GM19238 (cell line): ENCODE results near the gene LRRC17.
"Not testable (repeated sequence)": the region's sequence is repeated elsewhere in the genome, so short reads cannot be mapped to it uniquely, and the experiment has no call there.

Experiments
- DNase-seq: peaks from one replicate; pipeline ENCODE4 v3.0.0; 2011; ENCODE audit warnings: low spot score; ENCODE audit not compliant: insufficient read length

The LRRC17 gene

DNA sequence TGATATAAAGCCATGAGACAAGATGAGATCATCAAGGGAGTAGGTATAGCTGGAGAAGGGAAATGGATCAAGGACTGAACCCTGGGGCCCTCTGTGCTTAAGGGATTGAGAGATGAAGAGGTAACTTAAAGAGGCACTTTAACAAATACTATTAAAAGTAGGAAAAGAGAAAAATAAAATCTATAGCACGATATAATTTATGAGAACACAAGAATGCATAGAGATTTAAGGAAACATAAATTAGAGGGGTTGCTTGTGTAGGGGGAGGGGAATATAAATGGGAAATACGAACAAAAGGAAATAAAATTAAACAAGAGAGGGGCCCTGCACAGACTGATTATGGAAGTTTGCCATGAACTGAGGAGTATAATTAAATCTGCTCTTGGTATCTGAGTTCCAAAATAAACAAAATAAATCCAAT, 15.6 kb upstream of the LRRC17 start:
- DNase-seq: no peak

DNA sequence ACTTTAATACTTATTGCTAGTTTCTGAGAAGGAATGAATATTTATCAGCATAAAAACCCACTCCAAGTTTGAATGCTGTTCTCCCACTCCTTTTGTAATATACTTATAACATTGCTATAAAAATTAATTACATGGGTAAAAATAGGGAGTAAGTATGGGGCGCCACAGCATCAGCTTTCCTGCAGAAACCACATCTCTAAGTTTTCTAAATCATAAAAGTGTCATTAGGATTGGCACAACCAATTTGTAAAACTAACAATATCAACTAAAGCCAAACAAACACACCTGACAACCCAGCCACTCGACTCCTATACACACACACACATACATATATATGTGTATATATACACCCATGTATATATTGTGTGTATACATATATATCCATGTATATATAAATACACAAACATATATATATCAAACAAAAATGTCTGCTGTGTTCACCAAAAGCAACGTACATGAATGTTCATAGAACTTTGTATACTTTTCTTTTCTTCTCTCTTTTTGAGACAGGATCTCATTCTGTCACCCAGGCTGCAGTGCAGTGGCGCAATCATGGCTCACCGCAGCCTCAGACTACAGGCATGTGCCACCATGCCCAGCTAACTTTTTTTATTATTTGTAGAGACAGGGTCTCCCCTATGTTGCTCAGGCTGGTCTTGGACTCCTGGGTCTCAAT, 14.8 kb upstream of the LRRC17 start:
- no peak for DNase-seq

DNA sequence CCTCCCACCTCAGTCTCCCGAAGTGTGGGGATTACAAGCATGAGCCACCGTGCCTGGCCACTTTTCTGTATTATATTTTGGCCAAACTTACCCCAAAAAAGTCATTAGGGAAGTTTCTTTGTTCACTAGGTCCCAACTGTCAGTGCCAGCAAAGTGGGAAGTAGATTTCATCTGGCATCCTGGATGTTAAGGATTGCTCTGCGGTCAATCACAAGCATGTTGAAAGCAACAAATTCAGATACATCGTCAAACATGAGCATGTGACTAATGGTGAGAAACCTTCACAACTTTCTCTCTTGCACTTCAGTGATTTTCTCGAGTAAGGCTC, 14.3 kb upstream of the LRRC17 start:
- no peak for DNase-seq

DNA sequence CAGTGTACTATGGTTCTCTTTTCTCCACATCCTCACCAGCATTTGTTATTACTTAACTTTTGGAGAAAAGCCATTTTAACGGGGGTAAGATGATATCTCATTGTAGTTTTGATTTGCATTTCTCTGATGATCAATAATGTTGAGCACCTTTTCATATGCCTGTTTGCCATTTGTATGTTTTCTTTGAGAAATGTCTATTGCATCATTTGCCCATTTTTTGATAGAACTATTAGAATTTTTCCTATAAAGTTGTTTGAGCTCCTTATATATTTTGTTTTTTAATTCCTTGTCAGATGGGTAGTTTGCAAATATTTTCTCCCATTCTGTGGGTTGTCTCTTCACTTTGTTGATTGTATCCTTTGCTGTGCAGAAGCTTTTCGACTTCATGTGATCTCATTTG, 10.7 kb upstream of the LRRC17 start:
- not testable (repeated sequence) for DNase-seq

DNA sequence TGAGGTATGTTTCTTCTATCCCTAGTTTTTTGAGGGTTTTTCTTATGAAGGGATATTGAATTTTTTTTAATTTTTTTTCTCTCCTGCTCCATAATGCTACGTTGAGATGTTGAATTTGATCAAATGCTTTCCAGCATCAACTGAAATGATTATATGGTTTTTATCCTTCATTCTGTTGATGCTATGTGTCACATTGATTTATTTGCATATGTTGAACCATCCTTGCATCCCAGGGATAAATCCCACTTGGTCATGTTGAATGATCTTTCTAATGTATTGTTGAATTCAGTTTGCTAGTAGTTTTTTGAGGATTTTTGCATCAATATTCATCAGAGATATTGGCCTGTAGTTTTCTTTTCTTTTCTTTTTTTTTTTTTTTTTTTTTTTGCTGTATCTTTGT, 9.2 kb upstream of the LRRC17 start:
- not testable (repeated sequence) for DNase-seq

DNA sequence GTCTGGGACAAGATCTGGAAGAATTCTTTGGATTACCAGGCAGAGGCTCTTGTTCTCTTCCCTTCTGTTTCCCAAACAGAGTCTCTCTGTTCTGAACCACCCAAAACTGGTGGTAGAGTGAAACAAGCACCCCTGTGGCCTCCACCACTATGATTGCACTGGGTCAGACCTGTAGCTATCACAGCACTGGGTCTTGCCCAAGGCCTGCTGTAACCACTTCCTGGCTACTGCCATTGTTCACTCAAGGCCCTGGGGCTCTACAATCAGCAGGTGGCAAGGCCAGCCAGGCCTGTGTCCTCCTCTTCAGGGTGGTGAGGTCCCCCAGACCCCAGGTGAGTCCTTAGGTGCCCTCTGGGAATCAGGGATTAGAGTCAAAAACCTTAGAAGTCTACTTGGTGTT, 4.1 kb upstream of the LRRC17 start:
- DNase-seq: no peak

DNA sequence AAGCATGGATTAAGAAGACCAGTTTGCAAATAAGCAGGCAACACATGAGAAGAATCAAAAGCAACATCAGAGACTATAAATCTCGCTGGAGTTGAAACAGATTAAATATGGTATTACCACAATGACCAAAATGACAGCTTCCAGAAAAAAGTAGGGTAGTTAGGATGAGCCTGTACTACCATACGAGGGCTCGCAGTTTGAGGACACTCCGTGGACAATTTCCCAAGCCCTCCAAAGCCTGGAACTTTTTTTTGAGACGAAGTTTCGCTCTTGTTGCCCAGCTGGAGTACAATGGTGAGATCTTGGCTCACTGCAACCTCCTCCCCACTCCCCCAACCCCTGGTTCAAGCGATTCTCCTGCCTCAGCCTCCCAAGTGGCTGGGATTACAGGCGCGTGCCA, 1.0 kb downstream of the LRRC17 start:
- DNase-seq: no peak

DNA sequence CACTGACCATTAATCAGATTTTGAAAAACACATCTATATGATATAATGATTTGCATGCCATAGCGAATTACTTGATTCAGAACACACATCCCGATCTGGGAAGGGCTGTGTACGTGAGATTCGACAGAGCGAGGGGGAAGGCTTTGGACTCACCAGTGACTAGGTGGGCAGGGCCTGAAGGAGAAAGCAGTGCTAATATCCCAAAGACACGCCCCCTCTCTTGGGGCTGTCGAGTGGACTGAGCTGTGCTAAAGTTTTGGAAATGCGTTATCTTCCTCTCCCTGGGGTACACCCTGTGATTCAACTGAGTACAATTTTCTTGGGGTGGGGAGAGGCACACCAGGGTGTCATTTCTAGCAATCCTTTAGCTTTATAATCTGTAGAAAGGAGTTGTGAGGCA, 1.8 kb downstream of the LRRC17 start:
- DNase-seq: no peak

DNA sequence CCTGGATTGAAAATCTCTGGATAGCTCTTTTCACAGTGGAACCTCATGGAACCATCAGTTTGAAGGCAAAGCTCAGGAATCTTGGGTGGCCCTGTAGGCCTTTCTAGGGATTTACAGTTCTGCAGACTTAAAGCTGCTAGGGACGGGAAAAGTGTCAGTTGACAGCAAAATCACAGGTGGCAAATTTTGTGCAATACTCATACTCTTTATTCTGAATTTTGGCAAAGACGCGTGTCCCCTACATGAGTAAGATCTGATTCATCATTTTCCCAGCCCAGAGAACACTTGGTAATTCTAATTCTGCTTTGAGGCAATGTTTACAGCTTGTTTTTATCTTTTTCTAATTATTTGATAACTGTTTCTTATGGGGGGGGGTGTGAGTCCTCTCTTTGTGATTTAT, 3.6 kb downstream of the LRRC17 start:
- DNase-seq: no peak

DNA sequence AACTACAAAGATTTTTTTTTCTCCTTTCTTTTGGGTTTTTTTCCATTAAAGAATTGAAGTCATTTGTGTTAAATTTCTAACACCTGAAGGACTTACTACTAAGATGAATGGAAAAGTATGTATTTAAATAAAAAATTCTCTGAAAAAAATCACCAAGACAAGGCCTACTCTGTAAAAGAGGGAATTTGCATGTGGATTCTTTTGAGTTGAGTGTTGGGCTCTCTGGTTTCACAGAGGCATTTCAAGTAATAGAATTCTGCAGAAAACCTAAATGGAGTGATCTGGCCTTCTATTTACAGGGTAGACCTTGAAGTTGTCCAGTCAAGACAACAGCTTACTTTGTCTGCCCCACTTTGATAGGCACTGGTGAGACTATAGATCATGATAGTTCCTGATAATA, 4.1 kb downstream of the LRRC17 start:
- DNase-seq: no peak

DNA sequence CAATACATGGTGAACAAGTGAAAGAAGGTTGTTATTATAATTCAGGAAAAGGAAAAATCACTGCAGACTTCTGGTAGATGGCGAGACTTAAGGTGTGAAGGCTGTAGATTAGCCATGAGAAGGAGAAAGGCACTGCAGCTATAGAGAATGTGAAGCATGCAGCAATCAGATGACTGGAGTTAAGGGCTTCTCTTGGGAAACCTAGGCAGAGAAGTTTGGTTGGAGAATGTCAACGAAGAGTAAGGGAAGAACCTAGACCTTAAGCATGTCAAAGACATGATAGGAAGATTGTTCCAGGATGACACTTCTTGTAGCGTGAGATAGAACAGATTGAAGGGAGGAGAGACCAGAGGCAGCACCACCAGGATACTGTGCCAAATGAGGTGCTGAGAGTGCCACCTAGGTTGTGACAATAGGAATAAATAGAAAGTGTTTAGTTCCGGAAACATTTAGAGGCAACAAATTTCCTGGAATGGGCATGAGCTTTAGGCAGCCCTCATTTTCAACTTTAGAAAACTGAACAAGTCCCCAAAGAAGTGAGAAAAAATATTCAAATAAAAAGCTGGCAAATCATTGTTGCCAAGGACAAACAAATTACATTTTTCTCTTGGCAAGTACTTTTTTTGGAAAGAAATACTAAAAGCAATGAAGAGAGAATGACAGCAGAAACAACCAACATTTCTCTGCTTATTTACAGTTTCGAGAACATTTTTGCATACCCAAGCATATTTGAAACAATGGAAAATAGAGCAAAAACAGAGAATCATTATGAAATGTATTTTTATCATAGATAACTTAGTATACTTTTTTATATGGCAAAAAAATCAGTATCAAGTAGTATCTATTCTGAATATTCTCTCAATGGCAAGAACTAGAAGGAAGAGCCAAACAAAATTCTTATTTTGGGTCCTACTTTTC, 4.9 kb downstream of the LRRC17 start:
- no peak for DNase-seq

DNA sequence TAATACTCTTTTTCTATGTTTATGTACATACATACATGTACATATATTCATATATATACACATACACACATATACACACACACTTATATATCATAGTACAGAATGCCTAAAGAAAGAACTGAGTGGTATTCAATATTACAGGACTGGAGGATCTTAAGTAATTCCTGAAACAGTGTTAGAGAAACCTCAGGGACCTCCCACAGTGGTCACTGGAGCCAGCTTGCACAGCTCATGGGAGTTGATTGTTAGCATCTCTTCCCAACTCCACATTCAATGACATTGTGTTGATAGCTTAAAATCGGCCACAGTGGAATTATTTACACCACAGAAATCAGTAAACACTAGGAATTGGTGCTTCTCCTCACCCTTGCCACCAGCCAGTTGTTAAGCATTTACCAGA, 6.0 kb downstream of the LRRC17 start:
- no peak for DNase-seq

DNA sequence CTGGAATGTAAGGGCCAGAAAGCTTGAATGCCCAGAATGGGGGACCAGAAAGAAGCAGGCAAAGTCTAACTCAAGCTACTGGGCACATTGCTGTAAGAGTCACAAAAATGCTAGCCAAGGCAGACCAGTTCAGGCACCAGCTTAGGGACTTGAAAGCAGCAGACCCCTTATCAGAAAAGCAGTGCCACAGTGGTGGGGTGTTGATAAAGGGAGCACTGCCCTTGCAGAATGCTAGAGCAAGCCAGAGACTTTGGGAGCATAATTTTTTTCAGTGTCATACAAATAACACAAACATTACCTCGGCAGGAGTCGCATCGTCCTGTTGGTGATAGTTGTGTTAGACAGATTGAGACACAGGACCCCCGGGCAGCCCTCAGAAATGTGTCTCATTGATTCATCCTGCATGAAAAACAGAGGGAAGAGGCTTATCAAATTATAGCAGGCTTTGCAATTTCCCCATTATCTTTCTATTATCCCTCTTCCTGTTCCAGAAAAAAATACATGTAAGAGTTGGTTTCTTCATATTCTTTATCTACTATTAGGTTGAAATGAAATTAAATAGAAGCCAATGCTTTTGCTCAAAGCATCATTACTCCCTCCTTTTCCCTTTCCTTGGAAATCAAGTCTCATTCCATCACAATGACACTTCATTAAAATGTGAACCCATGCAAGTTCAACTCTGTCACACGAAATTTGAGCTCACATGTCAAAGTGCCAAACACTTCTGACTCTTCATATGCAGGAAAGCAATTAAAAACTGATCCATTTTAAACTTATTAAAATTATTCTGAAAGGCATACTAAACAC, 13.4 kb downstream of the LRRC17 start:
- DNase-seq: no peak

DNA sequence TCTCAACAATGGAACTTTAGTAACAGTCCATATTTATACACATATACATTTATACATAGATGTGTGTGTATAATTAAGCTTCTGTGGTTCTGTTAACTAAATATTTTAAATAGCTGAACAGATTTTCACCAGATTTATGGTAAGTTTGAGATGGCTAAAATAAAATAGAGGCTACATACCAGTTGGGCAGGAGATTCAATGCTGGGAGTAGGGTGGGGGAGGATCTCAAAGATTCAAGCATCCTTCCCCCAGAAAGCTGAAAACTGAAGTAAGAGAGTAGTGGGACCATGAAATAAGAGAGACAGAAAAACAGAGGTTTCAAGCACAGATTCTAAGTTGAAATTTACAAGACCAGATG, 14.0 kb downstream of the LRRC17 start:
- DNase-seq: no peak

DNA sequence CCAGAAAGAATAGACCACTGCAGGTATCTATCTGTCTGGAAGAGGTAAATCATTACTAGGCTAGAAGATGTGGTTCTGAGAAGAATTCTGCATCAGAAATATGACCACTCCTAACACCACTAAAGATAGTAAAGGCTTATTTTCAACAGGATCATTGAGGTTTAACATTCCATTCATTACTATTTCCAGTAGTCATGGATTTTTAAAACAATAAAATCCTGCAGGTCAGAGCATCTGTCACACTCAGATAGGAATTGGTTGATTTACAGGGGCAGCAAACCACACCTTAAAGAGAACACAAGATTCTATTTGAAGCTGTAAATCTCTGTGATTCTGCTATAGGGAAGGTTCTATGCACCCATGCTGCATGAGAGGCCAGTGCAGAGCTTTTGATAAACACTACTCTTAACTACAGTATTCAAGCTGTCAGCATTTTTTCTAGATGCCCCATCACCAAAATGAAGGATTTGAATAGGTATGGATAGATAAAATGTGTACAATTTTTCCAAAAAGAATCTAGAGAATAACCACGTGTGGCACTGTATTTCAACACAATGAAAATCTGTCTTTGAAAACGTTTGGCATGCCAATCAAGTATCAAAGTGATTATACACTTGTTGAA, 14.6 kb downstream of the LRRC17 start:
- DNase-seq: no peak

DNA sequence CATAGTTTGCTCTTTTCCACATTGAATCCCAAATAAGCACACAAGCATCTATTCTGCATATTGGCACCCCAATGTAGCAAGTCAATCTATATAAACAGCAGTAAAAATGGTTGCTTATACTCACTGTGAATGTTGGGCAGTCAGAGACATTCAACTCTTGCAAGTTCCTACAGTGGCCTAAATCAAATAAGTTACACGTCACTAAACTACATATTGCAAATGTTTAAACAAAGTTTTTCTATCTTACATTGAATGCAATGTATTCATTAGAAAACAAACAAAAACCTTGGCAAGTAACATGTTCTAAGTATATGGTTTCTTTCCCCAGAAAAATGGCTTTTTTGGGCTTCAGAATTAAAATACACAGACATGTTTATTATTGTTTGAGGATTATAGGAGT, 19.0 kb downstream of the LRRC17 start:
- no peak for DNase-seq

DNA sequence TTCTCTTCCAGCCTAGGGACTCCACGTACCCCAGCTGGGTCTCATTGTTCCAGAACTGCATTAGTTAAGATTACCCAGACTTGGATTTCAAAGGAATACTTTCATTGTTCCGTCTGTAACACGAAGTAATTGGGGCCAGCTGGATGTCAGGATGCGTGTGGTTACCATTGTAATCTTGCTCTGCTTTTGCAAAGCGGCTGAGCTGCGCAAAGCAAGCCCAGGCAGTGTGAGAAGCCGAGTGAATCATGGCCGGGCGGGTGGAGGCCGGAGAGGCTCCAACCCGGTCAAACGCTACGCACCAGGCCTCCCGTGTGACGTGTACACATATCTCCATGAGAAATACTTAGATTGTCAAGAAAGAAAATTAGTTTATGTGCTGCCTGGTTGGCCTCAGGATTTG, 21.0 kb downstream of the LRRC17 start:
- no peak for DNase-seq

DNA sequence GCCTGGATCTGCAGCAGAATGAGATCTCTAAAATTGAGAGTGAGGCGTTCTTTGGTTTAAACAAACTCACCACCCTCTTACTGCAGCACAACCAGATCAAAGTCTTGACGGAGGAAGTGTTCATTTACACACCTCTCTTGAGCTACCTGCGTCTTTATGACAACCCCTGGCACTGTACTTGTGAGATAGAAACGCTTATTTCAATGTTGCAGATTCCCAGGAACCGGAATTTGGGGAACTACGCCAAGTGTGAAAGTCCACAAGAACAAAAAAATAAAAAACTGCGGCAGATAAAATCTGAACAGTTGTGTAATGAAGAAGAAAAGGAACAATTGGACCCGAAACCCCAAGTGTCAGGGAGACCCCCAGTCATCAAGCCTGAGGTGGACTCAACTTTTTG, 21.4 kb downstream of the LRRC17 start:
- DNase-seq: no peak

DNA sequence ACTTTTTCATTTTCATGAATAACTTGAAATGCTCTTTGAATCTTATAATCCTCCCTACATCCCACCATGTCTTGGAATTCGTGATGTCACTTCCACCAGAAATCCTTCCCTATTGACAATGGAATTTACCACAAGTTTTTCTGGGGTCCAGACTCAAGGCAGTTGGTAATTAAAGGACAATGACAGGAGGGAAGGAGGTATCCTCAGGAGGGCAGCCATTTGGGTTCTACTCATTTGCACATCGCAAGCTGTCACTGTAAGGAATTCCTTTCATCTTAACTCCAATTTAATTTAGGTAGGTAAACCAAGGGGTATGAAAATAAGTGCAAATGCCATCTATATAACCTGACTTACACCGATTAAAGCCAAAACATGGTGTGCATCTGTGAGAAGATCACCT, 21.9 kb downstream of the LRRC17 start:
- DNase-seq: no peak

DNA sequence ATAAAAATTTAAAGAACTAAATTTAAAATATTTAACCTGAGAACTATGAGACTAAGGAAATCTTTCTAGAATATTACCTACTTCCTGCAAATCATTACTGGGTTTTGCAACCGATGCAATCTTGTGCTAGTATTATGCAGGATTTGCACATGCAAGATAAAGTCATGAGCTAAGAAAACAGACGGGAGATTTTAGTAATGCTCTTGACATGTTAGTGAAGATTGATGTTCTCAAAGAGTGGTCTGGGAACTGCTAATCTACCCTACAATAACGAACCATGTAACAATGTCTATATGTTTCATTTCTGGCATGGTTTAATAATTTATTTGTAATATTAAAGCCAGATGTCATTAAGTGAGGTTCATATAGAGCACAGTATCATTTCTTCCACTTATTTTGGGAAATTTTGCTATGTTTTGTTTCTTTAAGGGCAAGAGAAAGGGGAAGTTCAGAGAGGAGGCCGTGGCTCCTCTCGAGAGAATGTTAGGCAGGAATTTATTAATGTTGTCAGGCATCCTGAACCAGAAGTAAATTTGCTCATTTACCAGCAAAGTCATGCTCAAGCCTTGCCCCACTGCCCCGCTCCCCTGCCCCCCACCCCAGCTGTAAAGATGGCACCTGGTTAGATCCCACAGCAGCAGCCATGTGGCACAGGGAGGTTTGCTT, 22.8 kb downstream of the LRRC17 start:
- DNase-seq: no peak

DNA sequence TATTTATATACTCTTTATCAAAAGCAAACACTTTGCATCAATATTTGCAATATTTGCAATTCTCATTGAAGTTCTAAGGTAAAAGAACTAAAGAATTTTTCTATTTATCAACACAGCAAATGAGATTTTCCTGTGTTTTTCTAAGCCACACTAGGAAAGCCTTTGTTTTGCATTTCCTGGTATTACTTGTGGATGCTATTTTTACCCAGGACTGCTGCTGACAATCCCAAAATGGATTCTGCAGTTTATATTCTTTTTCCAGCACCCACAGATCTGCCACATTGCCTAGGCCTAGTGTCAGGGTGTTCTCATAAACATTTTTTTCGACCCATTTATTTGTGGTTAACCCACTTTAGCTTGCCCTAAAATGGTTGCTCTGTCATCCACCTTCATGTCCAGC, 25.9 kb downstream of the LRRC17 start:
- no peak for DNase-seq
